Activated CD4-positive, alpha-beta T cell treated with anti-CD3 and anti-CD28 coated beads, Interleukin-2, amount 10 ng/mL, durations not matched to agents 24 days and 14 days (primary cell): ENCODE measurements around the gene OR2B2. TPM values are rescaled to one million over a fixed set of nuclear protein-coding genes. Genes with fewer than 3 reads are reported as not detected.
"Not testable (repeated sequence)": the region's sequence is repeated elsewhere in the genome, so short reads cannot be mapped to it uniquely, and the experiment has no call there.

Source experiments
- DNase-seq: peaks from one replicate; pipeline ENCODE4 v3.0.0; 2022
- H3K27ac Mint-ChIP-seq: one replicate; pipeline ENCODE4 v1.8.0; 2022; ENCODE audit warnings: mild to moderate bottlenecking, mixed read lengths
- H3K27me3 Mint-ChIP-seq: one replicate; pipeline ENCODE4 v1.8.0; 2022; ENCODE audit warnings: mixed read lengths
- H3K36me3 Mint-ChIP-seq: one replicate; pipeline ENCODE4 v1.8.0; 2022; ENCODE audit warnings: low read depth, mild to moderate bottlenecking, mixed read lengths
- H3K4me1 Mint-ChIP-seq: one replicate; pipeline ENCODE4 v1.8.0; 2021; ENCODE audit warnings: mixed read lengths
- H3K4me3 Mint-ChIP-seq: one replicate; pipeline ENCODE4 v1.8.0; 2022; ENCODE audit warnings: mild to moderate bottlenecking, moderate library complexity, mixed read lengths
- H3K9me3 Mint-ChIP-seq: one replicate; pipeline ENCODE4 v1.8.0; 2021; ENCODE audit warnings: mixed read lengths
- intact Hi-C: fragments of 100-400 bp; cut with micrococcal nuclease; formaldehyde crosslinking; loops from one replicate; pipeline ENCODE4 v1.15.1; 2023
- total RNA-seq: library from RNA; stranded (reverse); gene quantifications from 2 replicates; pipeline ENCODE4 v1.2.3, GENCODE V29; 2022

OR2B2 gene
- total RNA-seq, 1 donor from 2014 or later: not detected

- H3K9me3 Mint-ChIP-seq: no peaks in the 10 kb centered on the region
- peak overlapping the region; percentile 85 for H3K4me3 Mint-ChIP-seq
- DNase-seq: no peak
- H3K36me3 Mint-ChIP-seq: peaks cover 2% of the 10 kb centered on the region
- H3K27ac Mint-ChIP-seq: peak overlapping the region; percentile 13
- peaks cover 14% of the 10 kb centered on the region for H3K4me1 Mint-ChIP-seq
- intact Hi-C loops: loop anchor here (1.0 to 10.0 kb wide), 12 partner anchors 183 to 1577 kb away; partner anchors contain the start of gene ZNF165
- peaks cover 16% of the 10 kb centered on the region for H3K27me3 Mint-ChIP-seq
Measured at GRCh38 chr6:27901801-27902200, 10.4 kb downstream of the OR2B2 start.

DNA sequence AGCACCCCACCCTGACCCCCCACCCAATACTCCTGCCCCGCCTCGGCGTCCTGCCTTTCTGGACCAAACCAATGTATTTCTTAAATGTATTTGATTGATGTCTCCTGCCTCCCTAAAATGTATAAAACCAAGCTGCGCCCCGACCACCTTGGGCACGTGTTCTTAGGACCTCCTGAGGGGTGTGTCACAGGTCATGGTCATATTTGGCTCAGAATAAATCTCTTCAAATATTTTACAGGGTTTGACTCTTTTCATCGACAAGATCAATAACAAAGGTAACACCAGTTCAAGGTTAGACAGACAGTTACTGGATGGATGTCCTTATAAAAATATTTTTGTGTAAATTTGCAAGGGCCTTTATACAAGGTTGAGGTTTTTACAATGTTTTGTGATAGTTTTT is 12.0 kb downstream of the OR2B2 start:
- H3K9me3 Mint-ChIP-seq, H3K36me3 Mint-ChIP-seq, H3K27ac Mint-ChIP-seq, DNase-seq, H3K4me3 Mint-ChIP-seq: not testable (repeated sequence)
- H3K27me3 Mint-ChIP-seq: peaks cover 12% of the 10 kb centered on the region
- peaks cover 21% of the 10 kb centered on the region for H3K4me1 Mint-ChIP-seq
- intact Hi-C loops: loop anchor here (5.0 to 10.0 kb wide), 7 partner anchors 185 to 1575 kb away; partner anchors contain the start of gene ZNF165

DNA sequence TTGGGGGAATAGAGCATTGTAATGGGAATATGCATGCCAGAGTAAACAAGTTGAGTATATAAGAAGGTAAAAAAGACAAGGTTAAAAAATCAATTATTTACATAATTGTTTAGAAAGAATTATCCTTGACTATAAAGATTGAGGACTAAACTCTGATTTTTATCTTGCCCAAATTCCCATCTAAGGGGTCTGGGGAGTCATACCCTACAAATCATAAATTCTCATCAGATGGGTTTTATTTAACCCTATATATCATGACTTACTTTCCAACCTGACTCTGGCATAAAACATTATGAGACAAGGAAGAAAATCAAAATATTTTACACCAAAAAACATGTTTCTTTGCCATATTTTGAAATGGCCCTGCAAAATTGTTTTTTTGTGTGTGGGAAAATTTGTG is 12.7 kb downstream of the OR2B2 start:
- peaks cover 7% of the 10 kb centered on the region for H3K27me3 Mint-ChIP-seq
- no peak overlapping the region for H3K4me3 Mint-ChIP-seq
- H3K27ac Mint-ChIP-seq: no peak overlapping the region
- H3K9me3 Mint-ChIP-seq: no peaks in the 10 kb centered on the region
- peaks cover 2% of the 10 kb centered on the region for H3K36me3 Mint-ChIP-seq
- no peak for DNase-seq
- intact Hi-C loops: loop anchor here (10.0 kb wide), 2 partner anchors 235 to 1305 kb away; partner anchors contain the start of gene ABT1
- peaks cover 21% of the 10 kb centered on the region for H3K4me1 Mint-ChIP-seq

DNA sequence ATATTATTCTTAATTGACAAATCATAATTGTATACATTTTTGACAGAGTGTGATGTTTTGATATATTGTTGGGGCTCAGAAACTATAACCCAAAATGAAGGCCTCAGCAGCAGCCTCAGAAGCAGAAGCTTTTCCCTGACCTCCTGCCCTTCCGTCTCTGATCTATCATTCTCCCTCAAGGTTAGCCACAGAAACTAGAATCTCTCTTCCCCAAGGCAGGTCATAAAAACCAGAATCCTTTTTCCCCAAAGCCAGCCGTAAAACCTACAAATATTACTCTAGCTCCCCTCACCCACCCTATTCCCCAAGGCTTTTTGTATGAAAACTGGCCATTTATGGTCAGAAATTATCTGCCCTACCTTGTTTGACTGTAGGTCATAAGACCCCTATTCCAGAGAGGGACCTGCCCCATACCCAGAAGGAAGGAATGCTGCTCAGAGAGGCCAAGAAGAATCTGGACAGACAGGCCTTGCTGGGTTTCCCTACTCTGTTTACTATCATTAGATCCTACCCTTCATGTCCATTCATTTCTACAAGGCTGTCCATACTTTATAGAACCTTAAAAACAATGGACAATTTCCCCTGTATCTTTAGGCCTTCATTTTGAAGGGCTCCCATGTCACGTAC is 14.5 kb downstream of the OR2B2 start:
- DNase-seq: no peak
- H3K9me3 Mint-ChIP-seq: no peaks in the 10 kb centered on the region
- no peak overlapping the region for H3K4me3 Mint-ChIP-seq
- peaks cover 4% of the 10 kb centered on the region for H3K36me3 Mint-ChIP-seq
- no peak overlapping the region for H3K27ac Mint-ChIP-seq
- H3K4me1 Mint-ChIP-seq: peaks cover 22% of the 10 kb centered on the region
- H3K27me3 Mint-ChIP-seq: peaks cover under 1% of the 10 kb centered on the region
- intact Hi-C loops: loop anchor here (10.0 kb wide), 2 partner anchors 237 to 1303 kb away; partner anchors contain the start of gene ABT1

- DNase-seq: no peak
- intact Hi-C loops: loop anchor here (10.0 kb wide), 2 partner anchors 238 to 1302 kb away; partner anchors contain the start of gene ABT1
- Mint-ChIP-seq H3K4me3 (no peak overlapping the region), H3K36me3 (peaks cover 3% of the 10 kb centered on the region), H3K27me3 (no peaks in the 10 kb centered on the region), H3K4me1 (peaks cover 24% of the 10 kb centered on the region), H3K9me3 (no peaks in the 10 kb centered on the region), H3K27ac (peak overlapping the region; percentile 30)
Measured at GRCh38 chr6:27896398-27896796, 15.8 kb downstream of the OR2B2 start.

GRCh38 chr6:27894839-27895762 is 17.1 kb downstream of the OR2B2 start:
- H3K4me3 Mint-ChIP-seq: no peak overlapping the region
- H3K27me3 Mint-ChIP-seq: no peaks in the 10 kb centered on the region
- intact Hi-C loops: loop anchor here (1.0 to 10.0 kb wide), 13 partner anchors 123 to 1863 kb away; partner anchors contain the start of gene ABT1
- H3K4me1 Mint-ChIP-seq: peaks cover 32% of the 10 kb centered on the region
- peaks cover 3% of the 10 kb centered on the region for H3K36me3 Mint-ChIP-seq
- DNase-seq: peak; percentile 90
- no peak overlapping the region for H3K27ac Mint-ChIP-seq
- H3K9me3 Mint-ChIP-seq: no peaks in the 10 kb centered on the region

- peaks cover 41% of the 10 kb centered on the region for H3K4me1 Mint-ChIP-seq
- H3K4me3 Mint-ChIP-seq: no peak overlapping the region
- no peak overlapping the region for H3K27ac Mint-ChIP-seq
- H3K9me3 Mint-ChIP-seq: no peaks in the 10 kb centered on the region
- intact Hi-C loops: loop anchor here (1.0 to 10.0 kb wide), 17 partner anchors 22 to 1862 kb away; partner anchors contain the start of gene ABT1
- H3K27me3 Mint-ChIP-seq: no peaks in the 10 kb centered on the region
- peaks cover 3% of the 10 kb centered on the region for H3K36me3 Mint-ChIP-seq
- peak; percentile 95 for DNase-seq
Measured at GRCh38 chr6:27893836-27894807, 18.1 kb downstream of the OR2B2 start.

- intact Hi-C loops: loop anchor here (1.0 to 10.0 kb wide), 13 partner anchors 21 to 1861 kb away; partner anchors contain the start of gene ABT1
- Mint-ChIP-seq H3K4me1 (peaks cover 45% of the 10 kb centered on the region), H3K27me3 (no peaks in the 10 kb centered on the region), H3K4me3 (no peak overlapping the region), H3K27ac (no peak overlapping the region), H3K9me3 (no peaks in the 10 kb centered on the region), H3K36me3 (peaks cover 3% of the 10 kb centered on the region)
- DNase-seq: peak; percentile 98
Measured at GRCh38 chr6:27893059-27893835, 18.9 kb downstream of the OR2B2 start.

- no peak overlapping the region for H3K27ac Mint-ChIP-seq
- no peaks in the 10 kb centered on the region for H3K9me3 Mint-ChIP-seq
- no peak overlapping the region for H3K4me3 Mint-ChIP-seq
- no peak for DNase-seq
- H3K36me3 Mint-ChIP-seq: peaks cover 3% of the 10 kb centered on the region
- intact Hi-C loops: loop anchor here (1.0 to 10.0 kb wide), 13 partner anchors 20 to 1860 kb away; partner anchors contain the start of gene ABT1
- H3K27me3 Mint-ChIP-seq: no peaks in the 10 kb centered on the region
- peaks cover 49% of the 10 kb centered on the region for H3K4me1 Mint-ChIP-seq
Measured at GRCh38 chr6:27892649-27893058, 19.5 kb downstream of the OR2B2 start.

DNA sequence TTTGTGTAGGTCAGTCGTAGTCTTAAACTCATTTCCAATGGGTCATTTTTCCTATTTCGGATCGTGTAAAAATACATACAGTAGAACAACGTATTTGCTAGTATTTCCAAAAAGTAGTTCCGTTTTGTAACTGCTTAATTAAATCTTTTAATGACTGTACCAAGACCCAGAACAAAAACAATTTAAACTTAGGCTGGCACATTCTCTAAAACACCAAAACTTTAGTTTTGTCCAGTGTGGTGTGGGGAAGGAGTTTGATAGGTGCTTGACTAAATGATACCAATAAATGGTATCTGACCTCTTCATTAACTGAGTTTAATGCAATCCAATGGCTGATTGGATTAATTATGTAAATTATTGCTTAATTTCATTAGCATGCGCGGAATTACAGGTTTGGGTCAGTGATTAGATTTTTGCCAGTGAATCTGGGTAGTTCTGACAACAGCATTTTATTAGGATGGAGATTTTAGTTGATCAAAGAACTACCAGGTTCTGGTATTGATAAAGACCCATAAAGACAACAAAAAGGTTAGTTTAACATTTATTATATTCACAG is 20.8 kb downstream of the OR2B2 start:
- Mint-ChIP-seq H3K4me1 (peaks cover 47% of the 10 kb centered on the region), H3K27me3 (no peaks in the 10 kb centered on the region), H3K36me3 (peaks cover 3% of the 10 kb centered on the region), H3K27ac (no peak overlapping the region), H3K4me3 (no peak overlapping the region), H3K9me3 (no peaks in the 10 kb centered on the region)
- intact Hi-C loops: loop anchor here (5.0 to 10.0 kb wide), 7 partner anchors 243 to 1859 kb away; partner anchors contain the start of gene ABT1
- DNase-seq: no peak

DNA sequence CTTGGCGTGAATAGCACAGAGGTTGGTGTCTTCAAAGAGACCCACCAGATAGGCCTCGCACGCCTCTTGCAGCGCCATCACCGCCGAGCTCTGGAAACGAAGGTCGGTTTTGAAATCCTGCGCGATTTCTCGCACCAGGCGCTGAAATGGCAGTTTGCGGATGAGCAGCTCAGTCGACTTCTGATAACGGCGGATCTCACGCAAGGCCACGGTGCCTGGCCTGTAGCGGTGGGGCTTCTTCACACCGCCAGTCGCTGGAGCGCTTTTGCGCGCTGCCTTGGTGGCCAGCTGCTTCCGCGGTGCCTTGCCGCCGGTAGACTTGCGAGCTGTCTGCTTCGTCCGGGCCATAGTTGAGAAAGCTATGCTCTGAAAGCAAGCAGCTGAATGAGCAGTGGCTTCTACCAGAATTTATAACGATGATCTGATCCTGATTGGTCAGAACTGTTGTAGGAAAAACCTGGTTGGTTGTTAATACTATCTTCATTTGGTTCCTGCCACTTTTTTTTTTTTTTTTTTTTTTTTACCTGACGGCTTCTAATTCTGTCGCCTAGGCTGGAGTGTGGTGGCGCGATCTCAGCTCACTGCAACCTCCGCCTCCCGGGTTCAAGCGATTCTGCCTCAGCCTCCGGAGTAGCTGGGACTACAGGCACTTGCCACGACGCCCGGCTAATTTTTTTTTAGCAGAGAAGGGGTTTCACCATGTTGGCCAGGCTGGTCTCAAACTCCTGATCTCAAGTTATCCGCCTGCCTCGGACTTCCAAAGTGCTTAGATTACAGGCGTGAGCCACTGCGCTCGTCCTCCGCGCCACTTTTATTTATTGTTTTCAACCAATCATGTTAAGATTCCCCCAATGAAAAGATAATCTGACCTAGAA is 21.5 kb downstream of the OR2B2 start:
- peaks cover 42% of the 10 kb centered on the region for H3K4me1 Mint-ChIP-seq
- no peaks in the 10 kb centered on the region for H3K9me3 Mint-ChIP-seq
- peak; percentile 96 for DNase-seq
- peaks cover 3% of the 10 kb centered on the region for H3K36me3 Mint-ChIP-seq
- no peaks in the 10 kb centered on the region for H3K27me3 Mint-ChIP-seq
- H3K27ac Mint-ChIP-seq: no peak overlapping the region
- intact Hi-C loops: loop anchor here (1.0 to 10.0 kb wide), 8 partner anchors 17 to 1858 kb away; partner anchors contain the start of gene ABT1
- H3K4me3 Mint-ChIP-seq: no peak overlapping the region
